ENCODE data around the gene RHEX. TPM values are rescaled to one million over a fixed set of nuclear protein-coding genes. Genes with fewer than 3 reads are reported as not detected.

RHEX gene
- total and polyA plus RNA-seq, 2 of the 13 experiments (the other 11 are each of a cell fraction or from before 2014, with no cell fraction given), result 1.4 to 2.7 TPM

DNA sequence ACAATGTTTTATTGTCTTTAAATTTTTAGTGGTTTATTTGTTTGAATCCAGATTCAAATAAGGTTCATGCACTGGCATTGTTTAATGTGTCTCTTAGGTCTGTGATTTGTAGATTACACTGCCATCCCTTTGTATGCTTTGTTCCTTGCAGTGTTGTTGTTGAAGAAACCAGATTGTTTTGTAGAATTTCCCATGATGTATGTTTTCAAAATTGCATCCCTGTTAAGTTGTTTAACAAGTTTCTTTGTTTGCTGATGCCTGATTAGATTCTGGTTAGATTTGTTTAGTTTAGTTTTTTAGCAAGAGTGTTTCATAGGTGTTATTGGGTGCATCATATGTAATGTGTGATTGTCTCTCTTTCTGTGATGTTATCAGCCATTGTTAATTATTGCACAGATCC, 69.7 kb downstream of the RHEX start:
- in situ Hi-C loops (cut with HindIII; ENCODE audit: extremely low pct_ligation_motif_present, low pct_unique_long_range_greater_than_20kb), result no loop called here
- Histone ChIP-seq H4K20me1 (ENCODE audit: insufficient read depth, low read length) (no peaks in the 10 kb centered on the region), H2AFZ (ENCODE audit: low read length) (no peak overlapping the region), H3K36me3 (replicated peaks in 1 of 2; ENCODE audit: control insufficient read depth in 1 of 2, insufficient read depth in 2 of 2, low read length in 2 of 2) (no peaks in the 10 kb centered on the region), H3K9ac (ENCODE audit: insufficient read depth, low read depth, low read length) (no peak overlapping the region), H3K4me3 (replicated peaks in 1 of 3; ENCODE audit: insufficient read depth in 1 of 3, low read depth in 2 of 3, low read length in 3 of 3) (no peak overlapping the region), H3K27ac (ENCODE audit: extremely low read length, insufficient read depth, low read length) (no peak overlapping the region), H3K9me3 (ENCODE audit: low read length) (peaks cover 18% of the 10 kb centered on the region), H3K79me2 (ENCODE audit: insufficient read depth, low read length) (no peaks in the 10 kb centered on the region), H3K27me3 (ENCODE audit: control insufficient read depth in 1 of 2, insufficient read depth in 2 of 2, low read length in 2 of 2) (peaks cover 0 to 10% of the 10 kb centered on the region in 2 experiments; a peak in 1 of 5 replicates), H3K4me2 (ENCODE audit: low read depth, low read length) (no peak overlapping the region), H3K4me1 (ENCODE audit: insufficient read depth, low read length) (no peaks in the 10 kb centered on the region)
- no TSS peak for BruUV-seq (replicated peaks)
- intact Hi-C loops (cut with micrococcal nuclease; ENCODE audit: unreplicated experiment), result no loop called here
- CTCF ChIA-PET (ENCODE audit: low intra/inter-chr PET ratio, low total read pairs), result no interaction called here
- DNase-seq (ENCODE audit: low spot score) (no peak), FAIRE-seq (no peak), ATAC-seq (no peak)
- TF ChIP-seq, protein P1, sequence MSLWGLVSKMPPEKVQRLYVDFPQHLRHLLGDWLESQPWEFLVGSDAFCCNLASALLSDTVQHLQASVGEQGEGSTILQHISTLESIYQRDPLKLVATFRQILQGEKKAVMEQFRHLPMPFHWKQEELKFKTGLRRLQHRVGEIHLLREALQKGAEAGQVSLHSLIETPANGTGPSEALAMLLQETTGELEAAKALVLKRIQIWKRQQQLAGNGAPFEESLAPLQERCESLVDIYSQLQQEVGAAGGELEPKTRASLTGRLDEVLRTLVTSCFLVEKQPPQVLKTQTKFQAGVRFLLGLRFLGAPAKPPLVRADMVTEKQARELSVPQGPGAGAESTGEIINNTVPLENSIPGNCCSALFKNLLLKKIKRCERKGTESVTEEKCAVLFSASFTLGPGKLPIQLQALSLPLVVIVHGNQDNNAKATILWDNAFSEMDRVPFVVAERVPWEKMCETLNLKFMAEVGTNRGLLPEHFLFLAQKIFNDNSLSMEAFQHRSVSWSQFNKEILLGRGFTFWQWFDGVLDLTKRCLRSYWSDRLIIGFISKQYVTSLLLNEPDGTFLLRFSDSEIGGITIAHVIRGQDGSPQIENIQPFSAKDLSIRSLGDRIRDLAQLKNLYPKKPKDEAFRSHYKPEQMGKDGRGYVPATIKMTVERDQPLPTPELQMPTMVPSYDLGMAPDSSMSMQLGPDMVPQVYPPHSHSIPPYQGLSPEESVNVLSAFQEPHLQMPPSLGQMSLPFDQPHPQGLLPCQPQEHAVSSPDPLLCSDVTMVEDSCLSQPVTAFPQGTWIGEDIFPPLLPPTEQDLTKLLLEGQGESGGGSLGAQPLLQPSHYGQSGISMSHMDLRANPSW (CRISPR knock-in tag; IDR thresholded peaks at IDR 0.05; ENCODE audit: borderline replicate concordance), result no peak
- no peak for TF ChIP-seq KLF11 (CRISPR knock-in tag; IDR thresholded peaks at IDR 0.05)
- TF ChIP-seq SMYD3 (CRISPR knock-in tag; IDR thresholded peaks at IDR 0.05), result no peak
- TF ChIP-seq SMAD1 (CRISPR knock-in tag; IDR thresholded peaks at IDR 0.05; ENCODE audit: borderline replicate concordance, low read depth), result no peak
- TF ChIP-seq HNRNPL (IDR thresholded peaks at IDR 0.05; ENCODE audit: low read depth, low read length), result no peak
- TF ChIP-seq ZNF567 (CRISPR knock-in tag; IDR thresholded peaks at IDR 0.05; ENCODE audit: borderline replicate concordance), result no peak
- no peak for TF ChIP-seq FOXP4 (CRISPR knock-in tag; IDR thresholded peaks at IDR 0.05)
- TF ChIP-seq TFE3 (CRISPR knock-in tag; IDR thresholded peaks at IDR 0.05), result no peak
- TF ChIP-seq ZNF737 (CRISPR knock-in tag; IDR thresholded peaks at IDR 0.05; ENCODE audit: borderline replicate concordance), result no peak
- TF ChIP-seq ZNF784 (CRISPR knock-in tag; IDR thresholded peaks at IDR 0.05; ENCODE audit: borderline replicate concordance), result no peak
- TF ChIP-seq, protein P2, sequence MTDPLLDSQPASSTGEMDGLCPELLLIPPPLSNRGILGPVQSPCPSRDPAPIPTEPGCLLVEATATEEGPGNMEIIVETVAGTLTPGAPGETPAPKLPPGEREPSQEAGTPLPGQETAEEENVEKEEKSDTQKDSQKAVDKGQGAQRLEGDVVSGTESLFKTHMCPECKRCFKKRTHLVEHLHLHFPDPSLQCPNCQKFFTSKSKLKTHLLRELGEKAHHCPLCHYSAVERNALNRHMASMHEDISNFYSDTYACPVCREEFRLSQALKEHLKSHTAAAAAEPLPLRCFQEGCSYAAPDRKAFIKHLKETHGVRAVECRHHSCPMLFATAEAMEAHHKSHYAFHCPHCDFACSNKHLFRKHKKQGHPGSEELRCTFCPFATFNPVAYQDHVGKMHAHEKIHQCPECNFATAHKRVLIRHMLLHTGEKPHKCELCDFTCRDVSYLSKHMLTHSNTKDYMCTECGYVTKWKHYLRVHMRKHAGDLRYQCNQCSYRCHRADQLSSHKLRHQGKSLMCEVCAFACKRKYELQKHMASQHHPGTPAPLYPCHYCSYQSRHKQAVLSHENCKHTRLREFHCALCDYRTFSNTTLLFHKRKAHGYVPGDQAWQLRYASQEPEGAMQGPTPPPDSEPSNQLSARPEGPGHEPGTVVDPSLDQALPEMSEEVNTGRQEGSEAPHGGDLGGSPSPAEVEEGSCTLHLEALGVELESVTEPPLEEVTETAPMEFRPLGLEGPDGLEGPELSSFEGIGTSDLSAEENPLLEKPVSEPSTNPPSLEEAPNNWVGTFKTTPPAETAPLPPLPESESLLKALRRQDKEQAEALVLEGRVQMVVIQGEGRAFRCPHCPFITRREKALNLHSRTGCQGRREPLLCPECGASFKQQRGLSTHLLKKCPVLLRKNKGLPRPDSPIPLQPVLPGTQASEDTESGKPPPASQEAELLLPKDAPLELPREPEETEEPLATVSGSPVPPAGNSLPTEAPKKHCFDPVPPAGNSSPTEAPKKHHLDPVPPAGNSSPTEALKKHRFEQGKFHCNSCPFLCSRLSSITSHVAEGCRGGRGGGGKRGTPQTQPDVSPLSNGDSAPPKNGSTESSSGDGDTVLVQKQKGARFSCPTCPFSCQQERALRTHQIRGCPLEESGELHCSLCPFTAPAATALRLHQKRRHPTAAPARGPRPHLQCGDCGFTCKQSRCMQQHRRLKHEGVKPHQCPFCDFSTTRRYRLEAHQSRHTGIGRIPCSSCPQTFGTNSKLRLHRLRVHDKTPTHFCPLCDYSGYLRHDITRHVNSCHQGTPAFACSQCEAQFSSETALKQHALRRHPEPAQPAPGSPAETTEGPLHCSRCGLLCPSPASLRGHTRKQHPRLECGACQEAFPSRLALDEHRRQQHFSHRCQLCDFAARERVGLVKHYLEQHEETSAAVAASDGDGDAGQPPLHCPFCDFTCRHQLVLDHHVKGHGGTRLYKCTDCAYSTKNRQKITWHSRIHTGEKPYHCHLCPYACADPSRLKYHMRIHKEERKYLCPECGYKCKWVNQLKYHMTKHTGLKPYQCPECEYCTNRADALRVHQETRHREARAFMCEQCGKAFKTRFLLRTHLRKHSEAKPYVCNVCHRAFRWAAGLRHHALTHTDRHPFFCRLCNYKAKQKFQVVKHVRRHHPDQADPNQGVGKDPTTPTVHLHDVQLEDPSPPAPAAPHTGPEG (CRISPR knock-in tag; IDR thresholded peaks at IDR 0.05), result no peak
- no peak for TF ChIP-seq HHEX (CRISPR knock-in tag; IDR thresholded peaks at IDR 0.05)
- POLR2A ChIA-PET, result no interaction called here

Measured in HepG2 (cell line).